ENCODE results near the gene ABCG1. TPM values are rescaled to one million over a fixed set of nuclear protein-coding genes. Genes with fewer than 3 reads are reported as not detected.

The ABCG1 gene
- total RNA-seq, 1 donor from 2014 or later: 1.9 TPM

DNA sequence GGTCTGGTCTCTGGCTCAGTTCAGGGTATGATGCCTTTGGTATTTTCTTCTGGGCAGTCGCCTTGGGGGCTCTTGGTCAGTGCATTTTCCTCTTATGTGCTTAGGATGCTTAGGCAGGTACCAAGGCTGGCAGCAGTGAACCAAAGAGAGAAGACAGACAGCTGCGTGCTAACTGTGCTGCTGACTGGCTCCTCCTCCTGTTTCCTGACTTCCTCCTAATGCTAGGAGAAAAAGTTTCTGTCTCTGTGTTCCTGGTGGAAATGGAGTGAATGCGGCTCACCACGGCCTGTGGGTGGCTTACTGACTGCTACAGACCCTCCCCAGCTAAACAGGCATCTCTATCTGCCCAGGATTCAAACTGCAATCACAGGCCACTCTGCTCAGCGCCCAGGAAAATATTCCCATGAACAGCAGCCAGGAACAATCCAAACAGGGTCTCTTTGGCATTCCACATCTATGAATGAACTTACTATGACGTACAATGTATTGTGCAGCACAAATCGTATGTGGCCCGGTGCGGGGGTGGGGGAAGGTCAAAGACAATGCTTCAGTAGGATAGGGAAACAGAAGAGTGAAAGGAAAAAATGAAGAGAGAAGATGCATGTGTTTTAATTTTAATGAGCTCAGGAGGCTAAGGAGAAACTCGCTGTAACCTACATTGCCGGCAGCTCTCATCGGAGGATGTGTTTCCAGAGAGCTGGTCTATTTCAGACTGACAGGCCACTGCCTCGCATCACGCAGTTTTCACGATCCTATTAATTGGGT, 2.8 kb downstream of the ABCG1 start:
- Histone ChIP-seq H3K9me3 (ENCODE audit: low read depth) (no peaks in the 10 kb centered on the region), H4K20me1 (ENCODE audit: low read depth) (no peaks in the 10 kb centered on the region), H3F3A (ENCODE audit: low read depth) (no peaks in the 10 kb centered on the region), H3K27ac (no peak overlapping the region), H3K27me3 (peaks cover 72% of the 10 kb centered on the region), H3K4me2 (no peak overlapping the region), H2AFZ (replicated peaks) (no peak overlapping the region), H3K4me3 (no peak overlapping the region), H3K9ac (no peak overlapping the region), H3K36me3 (no peaks in the 10 kb centered on the region), H3K4me1 (peaks cover 16% of the 10 kb centered on the region), H3K79me2 (ENCODE audit: low read depth) (no peaks in the 10 kb centered on the region)
- TF ChIP-seq CTCF (IDR thresholded peaks at IDR 0.05): no peak
- TF ChIP-seq EZH2 (IDR thresholded peaks at IDR 0.05): no peak
- TF ChIP-seq EZH2phosphoT487 (IDR thresholded peaks at IDR 0.05): no peak
- peaks cover 3% of the 10 kb centered on the region for H3K36me3 Mint-ChIP-seq
- H3K9me3 Mint-ChIP-seq: peaks cover 6% of the 10 kb centered on the region
- peaks cover 24% of the 10 kb centered on the region for H3K4me1 Mint-ChIP-seq
- no peak overlapping the region for H3K4me3 Mint-ChIP-seq
- H3K27ac Mint-ChIP-seq: no peak overlapping the region
- DNase-seq (ENCODE audit: low spot score): no peak
- peaks cover 37% of the 10 kb centered on the region for H3K27me3 Mint-ChIP-seq (ENCODE audit: insufficient read depth, low read depth)

DNA sequence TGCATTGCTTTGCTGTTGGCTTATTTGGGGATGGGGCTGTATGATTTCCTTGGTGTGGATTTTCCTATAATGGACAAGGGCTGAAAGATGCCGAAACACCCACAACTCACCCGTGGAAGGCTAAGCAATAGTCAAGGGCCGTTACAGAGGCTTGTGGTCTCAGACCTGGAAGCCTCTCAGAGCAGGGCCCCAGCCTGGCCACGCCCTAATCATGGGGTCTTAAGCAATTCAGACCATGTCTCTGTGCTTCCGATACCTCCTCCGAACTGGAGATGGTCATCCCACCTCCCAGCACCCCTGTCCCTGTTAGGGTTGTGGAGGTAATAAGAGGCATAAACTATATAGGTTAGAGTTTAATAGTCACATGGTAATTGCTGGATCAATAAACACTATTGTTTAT, 3.4 kb downstream of the ABCG1 start:
- peaks cover 66% of the 10 kb centered on the region for H3K27me3 ChIP-seq
- no peak overlapping the region for H3K27ac ChIP-seq
- Mint-ChIP-seq H3K4me3 (no peak overlapping the region), H3K27me3 (ENCODE audit: insufficient read depth, low read depth) (peaks cover 33% of the 10 kb centered on the region), H3K9me3 (peaks cover under 1% of the 10 kb centered on the region), H3K36me3 (peaks cover 3% of the 10 kb centered on the region), H3K4me1 (peaks cover 24% of the 10 kb centered on the region), H3K27ac (no peak overlapping the region)
- DNase-seq (ENCODE audit: low spot score): no peak
- H3F3A ChIP-seq (ENCODE audit: low read depth): no peaks in the 10 kb centered on the region
- no peaks in the 10 kb centered on the region for H3K36me3 ChIP-seq
- no peaks in the 10 kb centered on the region for H4K20me1 ChIP-seq (ENCODE audit: low read depth)
- no peaks in the 10 kb centered on the region for H3K79me2 ChIP-seq (ENCODE audit: low read depth)
- H3K9me3 ChIP-seq (ENCODE audit: low read depth): no peaks in the 10 kb centered on the region
- peaks cover 16% of the 10 kb centered on the region for H3K4me1 ChIP-seq
- H3K9ac ChIP-seq: no peak overlapping the region
- no peak overlapping the region for H3K4me3 ChIP-seq
- no peak overlapping the region for H3K4me2 ChIP-seq
- TF ChIP-seq CTCF (IDR thresholded peaks at IDR 0.05): no peak
- no peak for TF ChIP-seq EZH2 (IDR thresholded peaks at IDR 0.05)
- TF ChIP-seq EZH2phosphoT487 (IDR thresholded peaks at IDR 0.05): no peak
- no peak overlapping the region for H2AFZ ChIP-seq (replicated peaks)

DNA sequence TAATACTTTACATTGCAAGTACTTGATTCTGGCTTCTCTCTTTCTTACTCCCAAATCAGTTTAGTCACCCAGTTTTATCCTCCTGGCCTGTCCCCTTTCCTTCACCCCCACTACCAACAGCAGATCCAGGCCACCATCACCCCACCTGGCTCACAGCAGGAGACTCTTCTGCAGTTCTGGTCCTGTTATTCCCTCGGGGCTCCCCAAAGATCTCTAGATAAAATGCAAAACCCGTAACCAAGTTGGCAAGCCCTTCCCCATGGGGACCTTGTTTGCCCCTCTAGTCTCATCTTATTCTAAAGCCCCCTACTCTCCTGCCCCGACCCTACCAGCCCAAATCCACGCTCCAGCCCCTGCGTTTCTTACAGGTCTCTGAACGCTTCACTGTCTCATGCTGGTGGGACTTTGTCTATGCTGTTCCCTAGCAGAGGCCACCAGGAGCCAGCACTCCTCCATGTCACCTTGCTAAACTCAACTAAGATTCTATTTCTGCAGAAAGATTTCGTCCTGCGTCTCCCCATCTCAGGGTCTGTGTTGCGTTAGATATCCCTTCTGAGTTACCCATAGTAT, 4.0 kb downstream of the ABCG1 start:
- H3K79me2 ChIP-seq (ENCODE audit: low read depth): no peaks in the 10 kb centered on the region
- peaks cover 3% of the 10 kb centered on the region for H3K36me3 Mint-ChIP-seq
- peaks cover 32% of the 10 kb centered on the region for H3K27me3 Mint-ChIP-seq (ENCODE audit: insufficient read depth, low read depth)
- DNase-seq (ENCODE audit: low spot score): no peak
- peaks cover 63% of the 10 kb centered on the region for H3K27me3 ChIP-seq
- no peak overlapping the region for H3K27ac ChIP-seq
- H3K4me2 ChIP-seq: no peak overlapping the region
- H3K4me1 Mint-ChIP-seq: peaks cover 23% of the 10 kb centered on the region
- H3K9me3 ChIP-seq (ENCODE audit: low read depth): no peaks in the 10 kb centered on the region
- no peak overlapping the region for H3K27ac Mint-ChIP-seq
- peak overlapping the region; percentile 9 for H3K4me3 Mint-ChIP-seq
- H3K9me3 Mint-ChIP-seq: no peaks in the 10 kb centered on the region
- peaks cover 16% of the 10 kb centered on the region for H3K4me1 ChIP-seq
- no peaks in the 10 kb centered on the region for H3F3A ChIP-seq (ENCODE audit: low read depth)
- no peak overlapping the region for H3K9ac ChIP-seq
- no peak for TF ChIP-seq EZH2phosphoT487 (IDR thresholded peaks at IDR 0.05)
- TF ChIP-seq EZH2 (IDR thresholded peaks at IDR 0.05): no peak
- no peak for TF ChIP-seq CTCF (IDR thresholded peaks at IDR 0.05)
- H3K4me3 ChIP-seq: no peak overlapping the region
- H4K20me1 ChIP-seq (ENCODE audit: low read depth): no peaks in the 10 kb centered on the region
- H2AFZ ChIP-seq (replicated peaks): no peak overlapping the region
- H3K36me3 ChIP-seq: no peaks in the 10 kb centered on the region
